VCaP (cell line): ENCODE data around the gene FOXJ1.
A peak's percentile ranks its signal among the peaks of the same experiment; 100 is the strongest.

ENCODE experiments used
- H3K27ac ChIP-seq: fragments of 450-650 bp; 2 replicates; pipeline ENCODE4 v1.5.1; 2017
- TF ChIP-seq, protein P1 (sequence below): fragments of 450-650 bp; conservative IDR thresholded peaks from 2 replicates; pipeline ENCODE4 v1.5.1; 2017; ENCODE audit warnings: mild to moderate bottlenecking, moderate library complexity

The FOXJ1 gene

GRCh38 chr17:76134911-76135809 lies 5.9 kb downstream of the FOXJ1 start:
- TF ChIP-seq, protein P1, sequence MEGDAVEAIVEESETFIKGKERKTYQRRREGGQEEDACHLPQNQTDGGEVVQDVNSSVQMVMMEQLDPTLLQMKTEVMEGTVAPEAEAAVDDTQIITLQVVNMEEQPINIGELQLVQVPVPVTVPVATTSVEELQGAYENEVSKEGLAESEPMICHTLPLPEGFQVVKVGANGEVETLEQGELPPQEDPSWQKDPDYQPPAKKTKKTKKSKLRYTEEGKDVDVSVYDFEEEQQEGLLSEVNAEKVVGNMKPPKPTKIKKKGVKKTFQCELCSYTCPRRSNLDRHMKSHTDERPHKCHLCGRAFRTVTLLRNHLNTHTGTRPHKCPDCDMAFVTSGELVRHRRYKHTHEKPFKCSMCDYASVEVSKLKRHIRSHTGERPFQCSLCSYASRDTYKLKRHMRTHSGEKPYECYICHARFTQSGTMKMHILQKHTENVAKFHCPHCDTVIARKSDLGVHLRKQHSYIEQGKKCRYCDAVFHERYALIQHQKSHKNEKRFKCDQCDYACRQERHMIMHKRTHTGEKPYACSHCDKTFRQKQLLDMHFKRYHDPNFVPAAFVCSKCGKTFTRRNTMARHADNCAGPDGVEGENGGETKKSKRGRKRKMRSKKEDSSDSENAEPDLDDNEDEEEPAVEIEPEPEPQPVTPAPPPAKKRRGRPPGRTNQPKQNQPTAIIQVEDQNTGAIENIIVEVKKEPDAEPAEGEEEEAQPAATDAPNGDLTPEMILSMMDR: no peak
- H3K27ac ChIP-seq: no peak overlapping the region; the same call in 1 of the 2 replicates

DNA sequence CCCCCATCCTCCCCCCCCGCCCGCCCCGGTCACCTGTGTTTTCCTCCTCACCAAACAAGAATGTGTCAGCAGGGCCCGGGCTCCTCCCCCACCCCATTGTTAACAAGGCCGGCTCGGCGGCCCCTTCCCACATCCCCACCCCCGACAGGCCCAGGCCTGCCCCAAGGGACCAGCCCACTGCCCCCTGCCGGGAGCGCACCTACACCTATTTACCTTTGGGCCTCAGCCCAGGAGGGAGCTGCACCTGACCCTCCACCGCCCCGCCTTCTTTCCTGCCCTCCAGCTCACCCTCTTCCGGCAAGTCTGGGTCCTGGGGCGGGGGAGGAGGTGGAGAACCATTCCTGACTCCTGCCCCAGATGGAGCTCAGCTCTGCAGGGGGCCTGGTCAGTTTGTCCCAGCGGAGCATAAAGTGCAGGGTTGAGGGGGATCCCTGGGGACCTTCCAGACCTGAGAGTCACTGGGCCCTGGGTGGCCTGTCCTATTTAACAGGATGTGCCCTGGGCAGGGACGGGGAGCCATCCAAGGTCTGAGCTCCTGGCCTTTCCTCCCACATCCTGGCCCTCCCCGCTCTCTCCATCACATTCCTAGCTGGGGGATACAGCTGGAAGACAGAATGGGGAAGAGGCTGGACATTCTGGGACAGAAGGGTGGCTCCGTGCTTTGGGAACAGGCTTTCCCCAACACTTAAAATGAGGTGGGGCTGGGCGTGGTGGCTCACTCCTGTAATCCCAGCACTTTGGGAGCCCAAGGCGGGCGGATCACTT lies 8.3 kb downstream of the FOXJ1 start:
- TF ChIP-seq, protein P1: no peak
- peak overlapping the region; percentile 37; the same call in 1 of the 2 replicates for H3K27ac ChIP-seq

- TF ChIP-seq, protein P1: no peak
- H3K27ac ChIP-seq: peak overlapping the region; percentile 37; the same call in 1 of the 2 replicates
Measured at GRCh38 chr17:76131692-76132573, 9.1 kb downstream of the FOXJ1 start.

DNA sequence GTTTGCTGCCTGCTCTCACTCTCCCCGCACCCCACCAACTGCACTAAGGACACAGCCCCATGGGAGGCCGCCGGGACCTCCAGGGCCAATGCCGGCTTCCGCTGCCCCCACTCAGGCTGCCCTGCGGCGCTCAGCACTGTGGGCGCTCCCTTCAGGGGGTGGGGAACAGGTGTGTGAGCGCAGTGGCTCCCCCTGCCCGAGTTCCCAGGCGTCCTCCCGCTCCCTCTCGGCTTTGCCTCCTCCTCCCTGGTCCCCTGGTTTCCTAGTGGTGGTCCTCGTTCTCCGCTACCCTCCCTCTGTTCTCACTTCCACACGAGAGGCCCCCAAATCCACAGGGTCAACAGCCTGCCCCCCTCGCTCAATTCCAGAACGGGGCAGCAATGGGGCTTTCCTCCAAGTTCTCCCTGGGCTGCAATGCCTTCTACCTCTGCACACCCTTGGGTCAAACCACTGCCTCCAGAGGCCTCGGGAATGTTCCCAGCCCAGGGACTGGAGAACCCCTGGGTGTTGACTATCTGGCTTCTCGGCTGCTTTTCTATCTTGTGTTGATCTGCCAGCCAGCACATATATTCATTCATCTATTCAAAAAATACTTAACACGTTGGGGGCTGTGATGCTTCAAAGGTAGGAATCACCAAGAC lies 9.9 kb downstream of the FOXJ1 start:
- TF ChIP-seq, protein P1: no peak
- no peak overlapping the region for H3K27ac ChIP-seq

GRCh38 chr17:76130473-76130872 lies 10.6 kb downstream of the FOXJ1 start:
- TF ChIP-seq, protein P1: no peak
- no peak overlapping the region for H3K27ac ChIP-seq

- H3K27ac ChIP-seq: no peak overlapping the region
- TF ChIP-seq, protein P1: no peak
Measured at GRCh38 chr17:76125922-76126321, 15.1 kb downstream of the FOXJ1 start.
